HEK293 (cell line): Measurements from ENCODE around the gene PODXL2.

Experiments used
- CTCF ChIA-PET: fragments of 350-600 bp; formaldehyde crosslinking; extraction: SDS; loops from one replicate; lab custom pipeline; 2021; ENCODE audit warnings: antibody characterized with exemption; lab: Yijun Ruan, JAX
- POLR2A ChIA-PET: fragments of 300-600 bp; formaldehyde crosslinking; extraction: SDS; loops from one replicate; lab custom pipeline; 2020; ENCODE audit warnings: antibody characterized with exemption, inconsistent platforms; lab: Yijun Ruan, JAX
- H3K27ac ChIP-seq: fragments of 200-500 bp; sonication (Bioruptor generic); 2 replicates; pipeline ENCODE4 v1.5.1; 2014; ENCODE audit warnings: low read depth, low read length, control low read depth, inconsistent platforms; ENCODE audit errors: extremely low read depth
- H3K36me3 ChIP-seq, 2 experiments: fragments of 200-500 bp in 1 of 2; sonication (Bioruptor generic) in 1 of 2; 1 replicate in 1 of 2; 2 replicates in 1 of 2; pipeline ENCODE4 v1.5.1; 2014 to 2017; ENCODE audit warnings: inconsistent platforms in 2 of 2, low read length in 2 of 2; ENCODE audit not compliant: control insufficient read depth in 2 of 2, insufficient read depth in 1 of 2
- H3K4me1 ChIP-seq: fragments of 200-500 bp; sonication (Bioruptor generic); 2 replicates; pipeline ENCODE4 v1.5.1; 2014; ENCODE audit warnings: mild to moderate bottlenecking, low read length, inconsistent platforms; ENCODE audit not compliant: control insufficient read depth, insufficient read depth
- H3K4me3 ChIP-seq: 2 replicates; pipeline ENCODE4 v1.5.1; 2011; ENCODE audit warnings: low read depth, mild to moderate bottlenecking, control low read depth, low read length, moderate library complexity
- H3K9me3 ChIP-seq: fragments of 200-500 bp; sonication (Bioruptor generic); 2 replicates; pipeline ENCODE4 v1.5.1; 2014; ENCODE audit warnings: low read depth, low read length, inconsistent platforms; ENCODE audit not compliant: control insufficient read depth, insufficient read depth
- MYNN ChIP-seq: fragments of 450-650 bp; formaldehyde crosslinking; IDR thresholded peaks from 2 replicates; pipeline ENCODE4 v1.5.1; 2016; ENCODE audit warnings: missing biosample characterization, missing genetic modification characterization, borderline replicate concordance
- MZF1 ChIP-seq: fragments of 450-650 bp; formaldehyde crosslinking; IDR thresholded peaks from 2 replicates; pipeline ENCODE4 v1.5.1; 2017; ENCODE audit warnings: missing biosample characterization, missing genetic modification characterization, borderline replicate concordance
- OSR2 ChIP-seq: fragments of 450-650 bp; formaldehyde crosslinking; IDR thresholded peaks from 2 replicates; pipeline ENCODE4 v1.5.1; 2016; ENCODE audit warnings: missing biosample characterization, missing genetic modification characterization
- SP3 ChIP-seq: fragments of 450-650 bp; formaldehyde crosslinking; IDR thresholded peaks from 2 replicates; pipeline ENCODE4 v1.5.1; 2016; ENCODE audit warnings: missing biosample characterization, missing genetic modification characterization
- YY1 ChIP-seq: fragments of 450-650 bp; formaldehyde crosslinking; IDR thresholded peaks from 2 replicates; pipeline ENCODE4 v1.5.1; 2018; ENCODE audit warnings: missing biosample characterization, missing genetic modification characterization
- ZBTB1 ChIP-seq: fragments of 450-650 bp; formaldehyde crosslinking; IDR thresholded peaks from 2 replicates; pipeline ENCODE4 v1.5.1; 2016; ENCODE audit warnings: missing biosample characterization, missing genetic modification characterization
- ZBTB17 ChIP-seq: fragments of 450-650 bp; formaldehyde crosslinking; IDR thresholded peaks from 2 replicates; pipeline ENCODE4 v1.5.1; 2016; ENCODE audit warnings: missing biosample characterization, missing genetic modification characterization
- ZBTB8A ChIP-seq: fragments of 450-650 bp; formaldehyde crosslinking; IDR thresholded peaks from 2 replicates; pipeline ENCODE4 v1.5.1; 2016; ENCODE audit warnings: missing biosample characterization, missing genetic modification characterization
- ZNF362 ChIP-seq: fragments of 450-650 bp; formaldehyde crosslinking; IDR thresholded peaks from 2 replicates; pipeline ENCODE4 v1.5.1; 2016; ENCODE audit warnings: missing biosample characterization, missing genetic modification characterization
- ZNF433 ChIP-seq: fragments of 450-650 bp; formaldehyde crosslinking; IDR thresholded peaks from 2 replicates; pipeline ENCODE4 v1.5.1; 2016; ENCODE audit warnings: missing biosample characterization, missing genetic modification characterization, low read depth
- ZNF548 ChIP-seq: fragments of 450-650 bp; formaldehyde crosslinking; IDR thresholded peaks from 2 replicates; pipeline ENCODE4 v1.5.1; 2016; ENCODE audit warnings: missing biosample characterization, missing genetic modification characterization
- ZNF555 ChIP-seq: fragments of 450-650 bp; formaldehyde crosslinking; conservative IDR thresholded peaks from 2 replicates; pipeline ENCODE4 v1.5.1; 2017; ENCODE audit warnings: missing biosample characterization, mild to moderate bottlenecking, missing genetic modification characterization, inconsistent platforms
- ZNF561 ChIP-seq: fragments of 450-650 bp; IDR thresholded peaks from 2 replicates; pipeline ENCODE4 v1.5.1; 2018; ENCODE audit warnings: missing biosample characterization, missing genetic modification characterization, borderline replicate concordance
- ZNF621 ChIP-seq: fragments of 450-650 bp; formaldehyde crosslinking; IDR thresholded peaks from 2 replicates; pipeline ENCODE4 v1.5.1; 2017; ENCODE audit warnings: missing biosample characterization, missing genetic modification characterization
- ZNF654 ChIP-seq: fragments of 450-650 bp; formaldehyde crosslinking; IDR thresholded peaks from 2 replicates; pipeline ENCODE4 v1.5.1; 2016; ENCODE audit warnings: low read depth, missing biosample characterization, missing genetic modification characterization
- ZNF660 ChIP-seq: fragments of 450-650 bp; IDR thresholded peaks from 2 replicates; pipeline ENCODE4 v1.5.1; 2018; ENCODE audit warnings: missing biosample characterization, mild to moderate bottlenecking, missing genetic modification characterization
- ZNF776 ChIP-seq: fragments of 450-650 bp; formaldehyde crosslinking; IDR thresholded peaks from 2 replicates; pipeline ENCODE4 v1.5.0; 2017; ENCODE audit warnings: missing biosample characterization, missing genetic modification characterization, borderline replicate concordance
- TF ChIP-seq, protein P1 (sequence below): fragments of 450-650 bp; formaldehyde crosslinking; IDR thresholded peaks from 2 replicates; pipeline ENCODE4 v1.5.1; 2016; ENCODE audit warnings: missing biosample characterization, missing genetic modification characterization
- TF ChIP-seq, protein P2 (sequence below): fragments of 450-650 bp; formaldehyde crosslinking; conservative IDR thresholded peaks from 2 replicates; pipeline ENCODE4 v1.5.1; 2016; ENCODE audit warnings: low read depth, missing biosample characterization, missing genetic modification characterization
- TF ChIP-seq, protein P3 (sequence below): fragments of 450-650 bp; formaldehyde crosslinking; IDR thresholded peaks from 2 replicates; pipeline ENCODE4 v1.5.1; 2016; ENCODE audit warnings: missing biosample characterization, missing genetic modification characterization
- TF ChIP-seq, protein P4 (sequence below): fragments of 450-650 bp; formaldehyde crosslinking; conservative IDR thresholded peaks from 2 replicates; pipeline ENCODE4 v1.5.1; 2016; ENCODE audit warnings: low read depth, missing biosample characterization, missing genetic modification characterization

Gene PODXL2, protein sequence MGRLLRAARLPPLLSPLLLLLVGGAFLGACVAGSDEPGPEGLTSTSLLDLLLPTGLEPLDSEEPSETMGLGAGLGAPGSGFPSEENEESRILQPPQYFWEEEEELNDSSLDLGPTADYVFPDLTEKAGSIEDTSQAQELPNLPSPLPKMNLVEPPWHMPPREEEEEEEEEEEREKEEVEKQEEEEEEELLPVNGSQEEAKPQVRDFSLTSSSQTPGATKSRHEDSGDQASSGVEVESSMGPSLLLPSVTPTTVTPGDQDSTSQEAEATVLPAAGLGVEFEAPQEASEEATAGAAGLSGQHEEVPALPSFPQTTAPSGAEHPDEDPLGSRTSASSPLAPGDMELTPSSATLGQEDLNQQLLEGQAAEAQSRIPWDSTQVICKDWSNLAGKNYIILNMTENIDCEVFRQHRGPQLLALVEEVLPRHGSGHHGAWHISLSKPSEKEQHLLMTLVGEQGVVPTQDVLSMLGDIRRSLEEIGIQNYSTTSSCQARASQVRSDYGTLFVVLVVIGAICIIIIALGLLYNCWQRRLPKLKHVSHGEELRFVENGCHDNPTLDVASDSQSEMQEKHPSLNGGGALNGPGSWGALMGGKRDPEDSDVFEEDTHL

GRCh38 chr3:127628788-127629466 is at the start of gene PODXL2:
Gene PODXL2, plus strand, starts transcription at chr3:127629185. Its CDS starts 35 bp downstream, at chr3:127629220.
- Histone ChIP-seq H3K36me3 (no peaks in the 10 kb centered on the region), H3K9me3 (no peaks in the 10 kb centered on the region), H3K4me1 (no peaks in the 10 kb centered on the region; the same call in 1 of the 2 replicates), H3K27ac (peak within 1 kb of the TSS; percentile 50; the same call in 1 of the 2 replicates), H3K4me3 (peak within 1 kb of the TSS; percentile 46)
- ChIA-PET CTCF (interaction anchor here (0.5 kb wide), 1 partner anchor 10 kb away, joined by 3 read pairs; no protein-coding TSS in a partner anchor), POLR2A (interaction anchor here (1.9 kb wide), 1 partner anchor 31 kb away, joined by 4 read pairs; the partner anchor contains the start of gene MCM2)
- TF ChIP-seq ZNF433 (tag by site-specific recombination) (no peak), ZNF362 (tag by site-specific recombination) (no peak), ZBTB1 (tag by site-specific recombination) (no peak), ZBTB8A (tag by site-specific recombination) (peak; percentile 42; the same call in 1 of the 2 replicates), MZF1 (tag by site-specific recombination) (no peak), OSR2 (tag by site-specific recombination) (no peak), ZNF621 (no peak), ZNF654 (tag by site-specific recombination) (no peak), YY1 (tag by site-specific recombination) (no peak), ZNF660 (tag by site-specific recombination) (no peak), ZNF561 (no peak), SP3 (tag by site-specific recombination) (0 out of 2 replicates have a peak, but pooled peaks have one; percentile 17), MYNN (tag by site-specific recombination) (no peak), ZNF555 (tag by site-specific recombination) (no peak), ZNF548 (tag by site-specific recombination) (no peak), ZBTB17 (no peak), ZNF776 (tag by site-specific recombination) (no peak)
- TF ChIP-seq, protein P1, sequence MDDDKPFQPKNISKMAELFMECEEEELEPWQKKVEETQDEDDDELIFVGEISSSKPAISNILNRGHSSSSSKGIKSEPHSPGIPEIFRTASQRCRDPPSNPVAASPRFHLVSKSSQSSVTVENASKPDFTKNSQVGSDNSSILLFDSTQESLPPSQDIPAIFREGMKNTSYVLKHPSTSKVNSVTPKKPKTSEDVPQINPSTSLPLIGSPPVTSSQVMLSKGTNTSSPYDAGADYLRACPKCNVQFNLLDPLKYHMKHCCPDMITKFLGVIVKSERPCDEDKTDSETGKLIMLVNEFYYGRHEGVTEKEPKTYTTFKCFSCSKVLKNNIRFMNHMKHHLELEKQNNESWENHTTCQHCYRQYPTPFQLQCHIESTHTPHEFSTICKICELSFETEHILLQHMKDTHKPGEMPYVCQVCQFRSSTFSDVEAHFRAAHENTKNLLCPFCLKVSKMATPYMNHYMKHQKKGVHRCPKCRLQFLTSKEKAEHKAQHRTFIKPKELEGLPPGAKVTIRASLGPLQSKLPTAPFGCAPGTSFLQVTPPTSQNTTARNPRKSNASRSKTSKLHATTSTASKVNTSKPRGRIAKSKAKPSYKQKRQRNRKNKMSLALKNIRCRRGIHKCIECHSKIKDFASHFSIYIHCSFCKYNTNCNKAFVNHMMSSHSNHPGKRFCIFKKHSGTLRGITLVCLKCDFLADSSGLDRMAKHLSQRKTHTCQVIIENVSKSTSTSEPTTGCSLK (tag by site-specific recombination) = no peak
- TF ChIP-seq, protein P2, sequence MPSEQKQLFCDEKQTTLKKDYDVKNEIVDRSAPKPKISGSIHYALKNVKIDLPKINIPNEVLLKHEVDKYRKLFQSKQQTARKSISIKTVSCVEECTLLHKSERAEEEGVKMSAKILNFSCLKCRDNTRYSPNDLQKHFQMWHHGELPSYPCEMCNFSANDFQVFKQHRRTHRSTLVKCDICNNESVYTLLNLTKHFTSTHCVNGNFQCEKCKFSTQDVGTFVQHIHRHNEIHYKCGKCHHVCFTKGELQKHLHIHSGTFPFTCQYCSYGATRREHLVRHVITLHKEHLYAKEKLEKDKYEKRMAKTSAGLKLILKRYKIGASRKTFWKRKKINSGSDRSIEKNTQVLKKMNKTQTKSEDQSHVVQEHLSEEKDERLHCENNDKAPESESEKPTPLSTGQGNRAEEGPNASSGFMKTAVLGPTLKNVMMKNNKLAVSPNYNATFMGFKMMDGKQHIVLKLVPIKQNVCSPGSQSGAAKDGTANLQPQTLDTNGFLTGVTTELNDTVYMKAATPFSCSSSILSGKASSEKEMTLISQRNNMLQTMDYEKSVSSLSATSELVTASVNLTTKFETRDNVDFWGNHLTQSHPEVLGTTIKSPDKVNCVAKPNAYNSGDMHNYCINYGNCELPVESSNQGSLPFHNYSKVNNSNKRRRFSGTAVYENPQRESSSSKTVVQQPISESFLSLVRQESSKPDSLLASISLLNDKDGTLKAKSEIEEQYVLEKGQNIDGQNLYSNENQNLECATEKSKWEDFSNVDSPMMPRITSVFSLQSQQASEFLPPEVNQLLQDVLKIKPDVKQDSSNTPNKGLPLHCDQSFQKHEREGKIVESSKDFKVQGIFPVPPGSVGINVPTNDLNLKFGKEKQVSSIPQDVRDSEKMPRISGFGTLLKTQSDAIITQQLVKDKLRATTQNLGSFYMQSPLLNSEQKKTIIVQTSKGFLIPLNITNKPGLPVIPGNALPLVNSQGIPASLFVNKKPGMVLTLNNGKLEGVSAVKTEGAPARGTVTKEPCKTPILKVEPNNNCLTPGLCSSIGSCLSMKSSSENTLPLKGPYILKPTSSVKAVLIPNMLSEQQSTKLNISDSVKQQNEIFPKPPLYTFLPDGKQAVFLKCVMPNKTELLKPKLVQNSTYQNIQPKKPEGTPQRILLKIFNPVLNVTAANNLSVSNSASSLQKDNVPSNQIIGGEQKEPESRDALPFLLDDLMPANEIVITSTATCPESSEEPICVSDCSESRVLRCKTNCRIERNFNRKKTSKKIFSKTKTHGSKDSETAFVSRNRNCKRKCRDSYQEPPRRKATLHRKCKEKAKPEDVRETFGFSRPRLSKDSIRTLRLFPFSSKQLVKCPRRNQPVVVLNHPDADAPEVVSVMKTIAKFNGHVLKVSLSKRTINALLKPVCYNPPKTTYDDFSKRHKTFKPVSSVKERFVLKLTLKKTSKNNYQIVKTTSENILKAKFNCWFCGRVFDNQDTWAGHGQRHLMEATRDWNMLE = no peak
- TF ChIP-seq, protein P3, sequence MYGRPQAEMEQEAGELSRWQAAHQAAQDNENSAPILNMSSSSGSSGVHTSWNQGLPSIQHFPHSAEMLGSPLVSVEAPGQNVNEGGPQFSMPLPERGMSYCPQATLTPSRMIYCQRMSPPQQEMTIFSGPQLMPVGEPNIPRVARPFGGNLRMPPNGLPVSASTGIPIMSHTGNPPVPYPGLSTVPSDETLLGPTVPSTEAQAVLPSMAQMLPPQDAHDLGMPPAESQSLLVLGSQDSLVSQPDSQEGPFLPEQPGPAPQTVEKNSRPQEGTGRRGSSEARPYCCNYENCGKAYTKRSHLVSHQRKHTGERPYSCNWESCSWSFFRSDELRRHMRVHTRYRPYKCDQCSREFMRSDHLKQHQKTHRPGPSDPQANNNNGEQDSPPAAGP (tag by site-specific recombination) = no peak
- TF ChIP-seq, protein P4, sequence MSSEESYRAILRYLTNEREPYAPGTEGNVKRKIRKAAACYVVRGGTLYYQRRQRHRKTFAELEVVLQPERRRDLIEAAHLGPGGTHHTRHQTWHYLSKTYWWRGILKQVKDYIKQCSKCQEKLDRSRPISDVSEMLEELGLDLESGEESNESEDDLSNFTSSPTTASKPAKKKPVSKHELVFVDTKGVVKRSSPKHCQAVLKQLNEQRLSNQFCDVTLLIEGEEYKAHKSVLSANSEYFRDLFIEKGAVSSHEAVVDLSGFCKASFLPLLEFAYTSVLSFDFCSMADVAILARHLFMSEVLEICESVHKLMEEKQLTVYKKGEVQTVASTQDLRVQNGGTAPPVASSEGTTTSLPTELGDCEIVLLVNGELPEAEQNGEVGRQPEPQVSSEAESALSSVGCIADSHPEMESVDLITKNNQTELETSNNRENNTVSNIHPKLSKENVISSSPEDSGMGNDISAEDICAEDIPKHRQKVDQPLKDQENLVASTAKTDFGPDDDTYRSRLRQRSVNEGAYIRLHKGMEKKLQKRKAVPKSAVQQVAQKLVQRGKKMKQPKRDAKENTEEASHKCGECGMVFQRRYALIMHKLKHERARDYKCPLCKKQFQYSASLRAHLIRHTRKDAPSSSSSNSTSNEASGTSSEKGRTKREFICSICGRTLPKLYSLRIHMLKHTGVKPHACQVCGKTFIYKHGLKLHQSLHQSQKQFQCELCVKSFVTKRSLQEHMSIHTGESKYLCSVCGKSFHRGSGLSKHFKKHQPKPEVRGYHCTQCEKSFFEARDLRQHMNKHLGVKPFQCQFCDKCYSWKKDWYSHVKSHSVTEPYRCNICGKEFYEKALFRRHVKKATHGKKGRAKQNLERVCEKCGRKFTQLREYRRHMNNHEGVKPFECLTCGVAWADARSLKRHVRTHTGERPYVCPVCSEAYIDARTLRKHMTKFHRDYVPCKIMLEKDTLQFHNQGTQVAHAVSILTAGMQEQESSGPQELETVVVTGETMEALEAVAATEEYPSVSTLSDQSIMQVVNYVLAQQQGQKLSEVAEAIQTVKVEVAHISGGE (tag by site-specific recombination) = no peak
